GM12891 (cell line): Measurements from ENCODE around the gene GATAD1.

Source experiments
- PAX5 ChIP-seq: IDR thresholded peaks from 2 replicates; pipeline ENCODE4 v1.6.1; 2011; ENCODE audit warnings: low read length, moderate library complexity, mild to moderate bottlenecking; ENCODE audit not compliant: insufficient read depth, severe bottlenecking
- POLR2A ChIP-seq: IDR thresholded peaks from 2 replicates; pipeline ENCODE4 v1.6.1; 2011; ENCODE audit warnings: low read depth, low read length, control low read depth
- POLR2AphosphoS5 ChIP-seq: IDR thresholded peaks from 2 replicates; pipeline ENCODE4 v1.6.1; 2011; ENCODE audit warnings: low read depth, low read length, control low read depth

GRCh38 chr7:92432299-92432946 is 14.9 kb upstream of the GATAD1 start:
- TF ChIP-seq POLR2A (no peak), PAX5 (no peak), POLR2AphosphoS5 (no peak)
